HG02870 (cell line): ENCODE measurements around the gene TMEM51.

Experiments
- ATAC-seq: cut with Tn5 transposase; IDR thresholded peaks from one replicate; pipeline ENCODE4 v1.9.1; 2021; ENCODE audit warnings: mild to moderate bottlenecking, moderate library complexity; ENCODE audit not compliant: unreplicated experiment

The TMEM51 gene

GRCh38 chr1:15262706-15263105 is 109.2 kb downstream of the TMEM51 start:
- no peak for ATAC-seq

- no peak for ATAC-seq
Measured at GRCh38 chr1:15264769-15265168, 111.2 kb downstream of the TMEM51 start.
